ENCODE results near the gene TIFAB.

The TIFAB gene

DNA sequence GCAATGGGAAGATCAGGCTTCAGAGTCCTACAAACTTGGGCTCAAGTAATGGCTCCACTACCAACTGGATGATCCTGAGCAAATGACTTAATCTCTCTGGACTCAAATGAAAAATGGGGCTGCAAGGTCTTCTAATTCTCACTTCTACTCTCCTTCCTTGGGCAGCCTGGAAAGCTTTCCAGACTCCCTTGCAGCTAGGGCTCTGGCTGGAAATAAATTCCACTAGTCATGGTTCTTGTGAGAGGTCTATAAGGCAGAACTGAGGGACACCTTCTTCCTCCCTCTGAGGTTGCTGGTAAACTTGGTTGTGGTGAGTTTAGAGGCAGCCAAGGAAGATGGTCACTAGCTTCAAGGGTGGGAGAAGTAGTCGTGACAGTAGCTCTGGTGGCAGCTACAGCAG, 23.6 kb downstream of the TIFAB start:
- DNase-seq (ENCODE audit: low read depth, low spot score) = no peak

GRCh38 chr5:135426102-135427082, 25.8 kb downstream of the TIFAB start:
- DNase-seq (ENCODE audit: low read depth, low spot score) = no peak

DNA sequence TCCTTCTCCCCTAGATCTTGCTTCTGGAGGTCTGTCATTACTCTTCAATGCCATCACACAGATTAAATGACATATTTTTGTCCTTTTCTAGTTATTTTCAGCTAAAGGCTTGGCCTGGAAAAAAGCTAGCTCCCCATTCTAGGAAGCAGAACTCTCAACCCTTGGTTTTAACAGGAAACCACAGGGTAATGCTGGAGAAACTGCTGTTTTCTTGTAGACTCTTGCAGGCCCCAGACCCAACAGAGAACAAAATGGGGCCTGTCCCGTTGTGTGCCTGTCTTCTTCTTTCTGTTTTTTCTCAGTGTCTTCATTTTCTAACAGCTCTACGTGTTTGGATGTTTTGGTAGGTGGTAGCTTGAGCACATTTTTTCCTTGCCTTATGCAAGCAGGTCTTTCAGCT, 26.5 kb downstream of the TIFAB start:
- DNase-seq (ENCODE audit: low read depth, low spot score) = no peak

DNA sequence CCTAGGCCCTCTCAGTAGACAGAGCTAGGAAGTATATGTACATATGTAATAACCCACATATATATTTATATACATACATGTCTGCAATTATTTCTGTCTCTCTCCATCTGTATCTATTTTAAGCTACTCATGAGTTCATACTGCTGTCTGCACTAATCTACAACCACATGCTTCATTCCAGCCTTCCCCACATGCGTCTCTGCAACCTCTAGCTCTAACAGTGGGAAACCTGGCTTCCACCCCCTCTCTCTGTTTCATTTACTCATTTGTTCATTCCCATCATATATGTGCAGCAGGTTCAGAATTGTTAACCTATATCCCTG, 28.3 kb downstream of the TIFAB start:
- no peak for DNase-seq (ENCODE audit: low read depth, low spot score)

DNA sequence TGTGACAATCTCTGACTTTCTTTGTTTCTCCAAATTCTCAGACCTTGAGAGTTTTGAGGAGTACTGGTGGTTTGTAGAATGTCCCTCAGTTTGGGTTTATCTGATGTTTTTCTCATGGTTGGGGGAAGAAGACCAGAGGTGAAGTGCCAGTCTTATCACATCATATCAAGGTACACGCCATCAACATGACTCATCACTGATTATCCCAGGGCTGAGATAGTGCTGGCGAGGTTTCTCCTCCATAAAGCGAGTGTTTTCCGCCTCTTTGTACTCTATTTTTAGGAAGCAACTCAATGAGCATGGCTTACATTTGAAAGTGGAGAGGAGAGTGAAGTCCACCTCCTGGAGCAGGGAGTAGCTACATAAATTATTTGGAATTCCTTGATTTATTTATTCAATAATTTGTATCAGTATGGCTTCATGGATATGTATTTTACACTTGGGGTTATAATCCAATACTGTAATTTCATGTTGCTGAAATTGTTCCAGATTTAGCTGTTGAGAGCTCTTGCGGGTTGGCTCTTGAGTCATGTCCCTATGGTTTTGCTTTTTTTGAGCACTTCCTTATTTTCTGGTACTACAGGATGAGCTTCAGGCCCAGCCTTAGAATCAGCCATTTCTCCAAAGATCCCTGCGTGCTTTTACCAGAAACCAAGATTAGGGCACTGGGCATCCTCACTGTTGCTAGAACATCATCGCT, 28.9 kb downstream of the TIFAB start:
- no peak for DNase-seq (ENCODE audit: low read depth, low spot score)

DNA sequence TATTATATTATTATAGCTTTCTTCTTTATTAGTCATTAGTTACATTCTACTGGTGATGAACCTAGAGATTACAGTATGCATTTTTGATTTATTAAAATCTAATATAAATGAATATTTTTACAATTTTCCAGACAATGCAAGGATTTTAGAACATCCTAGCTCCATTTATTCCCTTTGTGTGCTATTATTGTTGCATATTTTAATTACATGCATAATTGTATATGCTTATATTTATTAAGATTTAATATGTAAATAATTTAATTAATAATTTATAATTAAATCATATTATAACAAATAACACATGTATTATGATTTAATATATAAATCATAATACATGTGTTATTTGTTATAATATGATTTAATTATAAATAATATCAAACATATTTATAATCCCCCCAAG, 29.7 kb downstream of the TIFAB start:
- no peak for DNase-seq (ENCODE audit: low read depth, low spot score)

- DNase-seq (ENCODE audit: low read depth, low spot score) = no peak
These were observed 35.1 kb downstream of the TIFAB start for GRCh38 chr5:135417083-135417482.

DNA sequence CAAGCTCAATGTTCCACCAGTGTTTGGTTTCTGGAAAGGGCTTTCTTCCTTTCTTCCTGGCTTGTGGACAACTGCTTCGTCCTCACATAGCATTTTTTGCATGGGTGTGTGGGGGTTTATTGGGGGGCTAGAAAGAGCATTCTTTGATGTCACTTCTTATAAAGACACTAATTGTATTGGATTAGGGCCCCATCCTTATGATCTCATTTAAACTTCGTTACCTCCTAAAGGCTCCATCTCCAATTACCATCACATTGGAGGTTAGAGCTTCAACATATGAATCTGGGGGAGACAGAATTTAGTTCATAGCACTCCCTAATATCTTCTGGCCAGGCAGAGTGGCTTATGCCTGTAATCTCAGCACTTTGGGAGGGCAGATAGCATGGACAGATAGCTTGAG, 47.1 kb downstream of the TIFAB start:
- DNase-seq (ENCODE audit: low read depth, low spot score) = no peak

DNA sequence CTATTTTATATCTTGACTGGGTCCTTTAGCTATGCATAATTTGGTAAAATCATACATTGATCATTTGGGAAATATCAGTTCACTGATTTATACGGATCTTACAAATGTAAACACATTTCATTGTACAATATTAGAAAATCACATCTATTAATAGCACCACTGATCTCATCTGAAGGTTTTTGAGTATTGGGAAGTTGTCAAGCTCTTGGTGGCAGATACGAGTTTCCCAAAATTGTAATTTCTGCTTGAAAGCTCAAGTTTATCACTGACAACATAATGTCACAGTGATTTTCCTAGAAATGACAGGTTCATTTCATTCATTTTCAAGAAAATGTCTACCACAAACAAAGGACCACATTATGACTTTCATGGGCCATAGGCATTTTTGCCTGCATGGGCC, 50.1 kb downstream of the TIFAB start:
- no peak for DNase-seq (ENCODE audit: low read depth, low spot score)

- DNase-seq (ENCODE audit: low read depth, low spot score) = peak; percentile 67
These were observed 51.3 kb downstream of the TIFAB start for GRCh38 chr5:135400866-135401265.

DNA sequence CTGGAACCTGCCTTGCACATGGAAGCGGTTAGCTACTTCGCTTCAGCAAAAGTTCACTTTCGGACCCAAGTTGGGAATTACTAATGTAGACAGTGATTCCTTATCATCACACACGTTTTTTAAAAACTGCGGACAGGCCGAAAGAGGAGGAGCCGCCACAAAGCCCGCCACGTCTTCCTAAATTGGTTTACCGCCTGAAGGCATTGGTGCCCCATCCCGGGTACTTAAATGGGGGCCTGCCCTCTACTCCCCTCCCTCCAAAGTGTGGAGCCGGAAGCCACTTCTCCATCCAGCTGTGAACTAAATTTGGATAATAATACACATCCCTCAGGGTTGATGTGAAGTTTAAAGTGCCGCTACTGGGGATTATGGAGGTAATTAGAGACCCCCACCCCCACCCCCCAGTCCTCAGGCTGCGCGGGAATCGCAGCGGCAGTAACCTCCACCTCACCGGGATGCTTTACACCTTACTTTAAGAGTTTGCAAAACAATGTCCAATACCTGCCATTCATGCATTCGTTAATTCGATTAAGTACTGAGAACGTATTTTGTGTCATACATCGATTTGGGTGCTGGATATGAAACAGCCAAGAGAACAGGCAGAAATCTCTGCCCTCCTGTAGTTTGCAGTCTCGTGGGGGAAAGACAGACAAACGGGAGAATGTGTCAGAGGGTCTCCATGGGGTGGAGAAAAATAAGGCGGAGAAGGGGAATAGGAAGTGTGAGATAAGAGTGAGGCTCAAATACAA, 52.2 kb downstream of the TIFAB start:
- DNase-seq (ENCODE audit: low read depth, low spot score) = peak; percentile 92

DNA sequence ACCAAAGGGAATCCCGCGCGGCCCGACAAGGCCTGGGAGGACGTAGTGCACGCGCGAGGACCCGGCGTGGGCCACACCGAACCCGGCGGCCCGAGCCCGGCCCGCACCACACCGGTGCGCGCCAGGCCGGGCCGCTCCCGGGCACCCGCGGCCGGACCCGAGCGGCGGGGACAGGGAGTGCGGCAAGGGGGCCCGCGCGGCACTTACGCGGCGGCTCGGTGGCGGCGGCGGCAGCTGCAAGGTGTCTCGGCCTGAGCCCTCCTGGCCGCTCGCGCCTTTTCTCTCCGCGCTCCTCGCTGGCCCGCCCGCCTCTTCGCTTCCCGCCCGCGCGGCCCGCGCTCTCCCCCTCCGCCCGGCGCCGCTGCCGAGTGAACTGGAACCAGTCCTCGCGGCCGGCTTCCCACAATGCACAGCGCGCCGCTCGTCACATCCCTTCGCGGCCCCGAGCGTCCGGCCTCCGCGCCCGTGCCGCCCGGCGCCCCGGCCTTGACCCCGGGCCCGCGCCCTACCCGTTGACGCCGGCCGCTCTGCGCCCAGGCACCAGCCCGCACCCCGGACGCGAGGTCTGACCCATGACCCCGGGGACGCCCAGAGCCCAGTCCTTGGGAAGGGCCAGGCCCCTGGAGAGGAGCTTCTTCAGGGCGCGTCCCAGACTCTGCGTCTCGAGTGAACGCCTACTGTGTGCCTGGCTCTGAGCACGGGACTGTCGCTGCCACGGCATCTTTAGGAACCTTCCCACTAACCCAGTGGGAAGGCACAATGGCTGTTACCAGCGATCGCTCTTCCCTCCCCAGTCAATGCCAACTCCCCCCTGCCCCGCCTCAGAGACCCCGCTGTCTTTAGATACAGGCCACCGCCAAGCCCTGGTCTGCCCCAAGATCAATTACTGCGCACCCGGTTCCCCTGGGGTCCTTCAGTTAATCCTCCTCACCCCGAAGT, 53.0 kb downstream of the TIFAB start, which contains the start of gene MACROH2A1:
TSS of gene MACROH2A1 (minus strand) at position 377 of the 939 bp plus-strand sequence. CDS start 10,138 bp downstream, outside the sequence.
- DNase-seq (ENCODE audit: low read depth, low spot score) = peak; percentile 75

GRCh38 chr5:135398160-135398854, 53.8 kb downstream of the TIFAB start:
- DNase-seq (ENCODE audit: low read depth, low spot score) = peak; percentile 70

Measured in ELF-1 (cell line).